Endothelial cell of umbilical vein (primary cell): ENCODE measurements around the gene AFTPH.

Experiments used
- CTCF ChIP-seq, 2 donors: IDR thresholded peaks; 1 replicate in 1 of 2; 2 replicates in 1 of 2; pipeline ENCODE4 v1.5.1; 2011; ENCODE audit warnings: low read length in 2 of 2, mild to moderate bottlenecking in 2 of 2, moderate library complexity in 2 of 2, control low read depth in 1 of 2, inconsistent platforms in 1 of 2, low read depth in 1 of 2; ENCODE audit not compliant: insufficient read depth in 1 of 2; ENCODE audit errors: extremely low read depth in 1 of 2
- POLR2A ChIP-seq: IDR thresholded peaks from 2 replicates; pipeline ENCODE4 v1.6.1; 2012; ENCODE audit warnings: low read depth, mild to moderate bottlenecking, control low read depth, low read length

GRCh38 chr2:64637931-64638330, 113.8 kb downstream of the AFTPH start:
- TF ChIP-seq CTCF (IDR thresholded peaks at IDR 0.05; ENCODE audit: extremely low read depth in 1 of 2, insufficient read depth in 1 of 2, low read depth in 1 of 2, low read length in 2 of 2) (no peak), POLR2A (no peak)
